ENCODE data around the gene CXCR3.

DNA sequence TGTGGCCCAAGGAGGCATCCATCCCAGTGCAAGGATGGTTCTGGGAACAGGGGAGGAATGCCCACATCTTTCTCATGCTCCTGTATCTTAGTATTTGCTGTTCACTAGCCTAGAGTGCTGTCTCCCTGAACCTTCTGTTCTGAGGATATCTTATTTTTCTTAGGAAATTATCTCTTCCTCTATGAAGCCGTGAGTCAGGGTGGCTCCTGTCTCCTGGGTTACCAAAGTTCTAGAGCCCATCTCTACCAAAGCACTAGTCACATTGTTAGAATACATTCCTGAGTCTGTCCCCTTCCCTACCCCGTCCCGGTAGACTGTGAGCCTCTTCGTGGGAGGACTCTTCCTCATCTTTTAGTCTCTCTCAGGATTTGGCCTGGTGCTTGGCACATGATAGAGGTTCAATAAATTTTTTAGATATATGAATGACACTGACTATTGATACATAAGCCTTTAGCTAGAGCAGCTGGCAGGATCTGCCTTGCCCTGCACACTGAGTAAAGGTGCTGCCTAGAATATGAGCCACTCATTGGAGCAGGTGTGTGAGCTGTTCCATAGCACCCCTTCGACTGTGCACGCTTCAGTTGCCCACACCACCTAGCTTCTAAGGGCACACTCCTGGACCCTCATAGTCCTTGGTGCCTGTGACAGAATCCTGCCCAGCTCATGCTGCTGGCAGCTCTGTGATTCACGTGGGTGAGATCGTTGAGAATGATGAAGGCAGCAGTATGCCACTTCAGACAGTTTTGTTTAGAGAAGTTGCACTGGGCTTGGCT lies 13.3 kb downstream of the CXCR3 start:
- TF ChIP-seq CTCF (IDR thresholded peaks at IDR 0.05; ENCODE audit: low read depth, low read length, poor library complexity, severe bottlenecking) (no peak), EZH2phosphoT487 (IDR thresholded peaks at IDR 0.05; ENCODE audit: borderline replicate concordance, low read length) (no peak)
